HG02571 (cell line): ENCODE measurements around the gene PTAR1.
A peak's percentile ranks its signal among the peaks of the same experiment; 100 is the strongest.
"Not testable (repeated sequence)": the region's sequence is repeated elsewhere in the genome, so short reads cannot be mapped to it uniquely, and the experiment has no call there.

Source experiments
- ATAC-seq: cut with Tn5 transposase; IDR thresholded peaks from one replicate; pipeline ENCODE4 v1.9.1; 2021; ENCODE audit warnings: mild to moderate bottlenecking, moderate library complexity; ENCODE audit not compliant: unreplicated experiment

Gene PTAR1, protein sequence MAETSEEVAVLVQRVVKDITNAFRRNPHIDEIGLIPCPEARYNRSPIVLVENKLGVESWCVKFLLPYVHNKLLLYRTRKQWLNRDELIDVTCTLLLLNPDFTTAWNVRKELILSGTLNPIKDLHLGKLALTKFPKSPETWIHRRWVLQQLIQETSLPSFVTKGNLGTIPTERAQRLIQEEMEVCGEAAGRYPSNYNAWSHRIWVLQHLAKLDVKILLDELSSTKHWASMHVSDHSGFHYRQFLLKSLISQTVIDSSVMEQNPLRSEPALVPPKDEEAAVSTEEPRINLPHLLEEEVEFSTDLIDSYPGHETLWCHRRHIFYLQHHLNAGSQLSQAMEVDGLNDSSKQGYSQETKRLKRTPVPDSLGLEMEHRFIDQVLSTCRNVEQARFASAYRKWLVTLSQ

DNA sequence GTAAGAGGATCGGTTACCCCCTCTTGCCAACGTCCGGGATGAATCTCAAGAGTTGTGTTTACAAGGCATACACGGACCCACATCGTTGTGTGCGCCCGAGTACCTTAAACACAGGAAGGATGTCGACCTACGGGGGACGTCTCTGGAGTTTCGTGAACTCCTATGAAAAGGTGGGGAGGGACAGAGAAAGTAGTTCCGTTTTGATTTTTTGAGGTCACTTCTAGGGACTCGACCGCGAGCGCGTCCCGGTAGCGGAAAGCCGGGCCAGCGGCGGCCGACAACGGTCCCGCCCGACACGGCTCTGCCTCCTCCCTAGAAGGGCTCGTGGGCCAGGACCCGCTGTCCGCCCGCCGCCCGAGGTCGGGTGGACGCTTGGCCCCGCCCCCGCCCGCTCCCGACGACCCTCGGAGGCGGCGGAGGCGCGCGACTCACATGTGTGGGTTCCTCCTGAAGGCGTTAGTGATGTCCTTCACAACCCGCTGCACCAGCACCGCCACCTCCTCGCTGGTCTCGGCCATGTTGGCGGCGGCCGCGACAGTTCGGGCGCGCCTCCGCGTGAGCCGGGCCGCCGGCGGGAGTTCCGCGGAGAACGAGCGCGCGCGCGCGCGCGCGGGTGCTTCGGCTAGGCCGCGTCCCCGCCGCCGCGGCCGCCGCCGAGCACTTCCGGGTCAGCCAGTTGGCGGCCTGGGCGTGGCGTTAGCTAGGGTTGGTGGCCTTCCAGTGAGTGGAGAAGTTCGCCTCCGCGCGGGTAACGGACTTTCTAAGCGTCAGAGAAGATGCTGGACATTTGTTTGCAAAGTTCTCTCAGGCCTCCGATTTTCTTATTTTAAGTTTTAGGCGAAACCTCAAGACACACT lies at the start of gene PTAR1:
PTAR1 (minus strand) TSS at position 591 of the 857 bp plus-strand sequence; CDS start at position 518, 73 bp downstream.
- ATAC-seq: peak; percentile 91

DNA sequence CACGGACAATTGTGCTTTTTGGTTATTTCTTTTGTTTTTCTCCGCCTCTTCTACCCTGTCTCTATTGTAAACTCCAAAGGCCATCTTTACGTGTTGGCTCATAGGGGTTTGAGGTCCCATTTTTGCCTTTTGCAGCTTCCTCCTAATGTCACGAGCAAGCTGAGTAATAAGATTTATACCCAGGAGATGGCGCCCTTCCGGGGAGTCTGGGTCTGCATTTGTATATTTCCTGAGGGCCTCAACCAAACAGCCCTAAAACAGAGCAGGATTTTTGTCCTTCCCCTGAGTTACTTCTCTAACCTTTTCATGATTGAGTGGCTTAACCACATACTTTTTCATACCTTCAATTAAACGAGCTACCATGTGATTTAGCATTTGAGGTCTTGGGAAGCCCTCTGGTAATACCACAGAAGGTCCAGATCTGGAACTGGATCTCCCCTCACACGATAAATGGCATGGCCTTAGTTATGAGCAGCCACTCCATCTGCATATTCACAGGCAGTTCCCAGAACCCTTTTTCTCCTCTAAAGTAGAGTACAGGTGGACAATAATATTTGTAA lies 49.6 kb upstream of the PTAR1 start:
- ATAC-seq: no peak

DNA sequence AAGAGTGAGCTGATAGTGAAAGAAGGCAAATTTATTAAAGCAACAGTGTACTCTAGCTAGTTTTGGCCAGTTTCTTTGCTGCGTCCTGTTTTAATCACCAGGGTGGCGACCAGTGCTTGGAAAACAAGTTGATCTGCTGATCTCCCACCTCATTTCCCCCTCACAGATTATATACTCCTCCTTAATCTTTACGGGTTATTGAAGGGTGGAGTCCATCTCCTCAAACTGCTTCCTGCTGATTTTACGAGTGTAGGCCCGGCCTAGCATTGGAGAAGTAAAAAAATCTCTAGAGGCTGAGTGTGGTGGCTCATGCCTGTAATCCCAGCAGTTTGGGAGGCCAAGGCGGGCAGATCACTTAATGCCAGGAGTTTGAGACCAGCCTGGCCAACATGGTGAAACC lies 46.8 kb upstream of the PTAR1 start:
- no peak for ATAC-seq

DNA sequence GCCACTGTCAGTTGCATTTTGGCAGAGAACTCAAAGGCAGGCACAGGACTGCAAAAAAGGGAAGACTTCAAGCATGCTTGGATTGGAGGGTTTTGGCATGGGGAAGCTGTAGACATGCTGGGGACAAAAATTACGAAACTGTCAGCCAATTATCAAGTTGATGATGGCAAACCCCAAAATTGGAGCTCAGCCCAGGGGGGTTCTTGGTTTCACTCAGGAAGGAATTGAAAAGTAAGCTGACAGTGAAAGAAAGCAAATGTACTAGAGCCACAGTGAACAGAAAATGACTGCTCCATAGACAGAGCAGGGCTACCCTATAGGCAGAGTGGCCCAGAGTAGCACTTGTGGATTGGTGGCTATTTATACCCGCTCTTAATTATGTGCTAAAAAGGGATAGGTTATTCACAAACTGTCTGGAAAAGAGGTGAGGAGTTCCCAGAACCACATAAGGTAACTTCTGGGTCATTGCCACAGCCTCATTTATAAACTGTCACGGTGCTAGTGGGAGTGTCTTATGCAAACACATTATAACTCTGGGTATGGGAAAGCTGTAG lies 46.2 kb upstream of the PTAR1 start:
- no peak for ATAC-seq

- no peak for ATAC-seq
Measured at GRCh38 chr9:69801989-69802388, 42.2 kb upstream of the PTAR1 start.

GRCh38 chr9:69800027-69800426 lies 40.2 kb upstream of the PTAR1 start:
- ATAC-seq: not testable (repeated sequence)

DNA sequence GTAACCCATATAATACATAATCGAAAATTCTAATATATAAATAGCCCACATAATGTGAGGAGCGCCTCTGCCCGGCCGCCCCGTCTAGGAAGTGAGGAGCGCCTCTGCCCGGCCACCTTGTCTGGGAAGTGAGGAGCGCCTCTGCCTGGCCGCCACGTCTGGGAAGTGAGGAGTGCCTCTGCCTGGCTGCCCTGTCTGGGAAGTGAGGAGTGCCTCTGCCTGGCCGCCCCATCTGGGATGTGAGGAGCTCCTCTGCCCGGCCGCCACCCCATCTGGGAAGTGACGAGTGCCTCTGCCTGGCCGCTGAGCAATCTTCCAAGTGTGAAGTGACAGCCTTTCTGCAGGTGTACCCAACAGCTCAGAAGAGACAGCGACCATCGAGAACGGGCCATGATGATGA lies 39.7 kb upstream of the PTAR1 start:
- not testable (repeated sequence) for ATAC-seq

DNA sequence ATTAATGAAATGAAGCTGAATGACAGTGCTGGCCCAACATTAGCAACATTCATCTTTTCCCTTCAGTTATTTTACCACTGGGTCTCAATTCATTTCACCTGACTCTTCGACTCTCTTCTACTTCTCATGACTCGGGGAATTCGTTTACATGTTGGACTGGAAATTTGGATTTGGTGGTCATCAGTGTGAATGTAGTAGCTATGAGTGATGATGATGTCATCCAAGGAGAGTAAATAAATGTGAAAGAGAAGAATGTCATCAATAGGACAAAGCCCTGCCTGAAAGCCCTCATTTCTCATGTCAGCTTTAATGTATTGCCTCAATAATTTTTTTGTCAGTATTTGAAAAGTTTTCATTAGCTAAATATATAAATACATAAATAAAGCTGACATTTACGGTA lies 38.9 kb upstream of the PTAR1 start:
- ATAC-seq: no peak

DNA sequence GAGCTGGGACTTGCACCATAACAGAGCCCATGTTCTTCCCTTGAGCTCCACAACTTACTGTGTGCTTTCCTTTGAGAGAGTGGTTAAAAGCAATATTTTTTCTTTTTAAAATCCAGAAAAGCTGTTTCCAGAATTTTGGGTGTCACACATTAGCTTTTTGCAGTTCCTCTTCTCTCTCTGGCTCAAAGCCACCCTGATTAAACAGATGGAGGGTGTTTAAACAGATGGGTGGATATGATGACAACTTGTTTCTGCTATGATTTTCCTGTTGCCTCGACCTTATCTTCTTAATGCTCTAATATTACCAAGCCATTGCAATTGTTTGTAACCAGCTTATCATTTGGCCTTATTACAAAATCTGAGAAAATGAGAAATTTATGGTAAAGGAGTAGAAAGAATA lies 37.9 kb upstream of the PTAR1 start:
- ATAC-seq: no peak

- no peak for ATAC-seq
Measured at GRCh38 chr9:69794356-69794755, 34.5 kb upstream of the PTAR1 start.

DNA sequence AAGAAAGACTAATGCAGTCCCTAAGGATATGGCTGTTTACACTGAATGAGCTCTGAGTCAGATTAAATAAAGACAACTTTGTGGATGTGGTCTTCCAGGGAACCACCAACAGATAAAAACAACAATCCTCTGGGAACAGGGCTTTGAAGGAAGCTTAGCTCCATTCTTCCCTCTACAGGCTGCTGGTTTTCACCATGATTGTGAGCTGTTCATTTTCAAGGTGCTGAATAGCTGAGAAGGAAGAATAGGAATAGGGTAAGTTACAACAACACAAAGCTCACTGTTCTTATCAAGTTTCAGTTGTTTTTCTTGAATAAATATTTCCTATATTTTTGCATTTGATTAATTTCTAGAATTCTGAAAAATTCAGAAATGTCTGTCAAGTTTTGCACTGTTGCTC lies 25.9 kb upstream of the PTAR1 start:
- no peak for ATAC-seq

GRCh38 chr9:69773258-69773657 lies 13.4 kb upstream of the PTAR1 start:
- ATAC-seq: no peak

GRCh38 chr9:69771775-69772418 lies 12.1 kb upstream of the PTAR1 start:
- ATAC-seq: no peak

DNA sequence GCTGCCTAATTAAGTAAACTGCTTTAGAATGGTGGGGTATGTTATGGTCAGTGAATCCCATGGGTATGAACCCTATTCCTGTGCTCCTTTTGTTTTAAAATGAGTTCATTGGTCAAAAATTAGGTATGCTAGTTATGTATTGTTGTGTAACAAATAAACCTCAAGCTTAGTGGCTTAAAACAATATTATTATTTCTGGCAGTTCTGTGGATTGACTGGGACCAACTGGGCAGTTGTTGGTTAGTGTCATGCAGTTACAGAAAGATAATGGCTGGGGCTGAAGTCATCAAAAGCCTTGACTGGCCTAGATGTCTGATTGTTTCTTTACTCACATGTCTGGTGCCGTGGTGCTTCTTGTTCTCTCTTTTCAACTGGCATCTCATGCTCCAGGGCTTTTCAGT lies 8.9 kb upstream of the PTAR1 start:
- no peak for ATAC-seq

- ATAC-seq: no peak
Measured at GRCh38 chr9:69768101-69768500, 8.3 kb upstream of the PTAR1 start.

DNA sequence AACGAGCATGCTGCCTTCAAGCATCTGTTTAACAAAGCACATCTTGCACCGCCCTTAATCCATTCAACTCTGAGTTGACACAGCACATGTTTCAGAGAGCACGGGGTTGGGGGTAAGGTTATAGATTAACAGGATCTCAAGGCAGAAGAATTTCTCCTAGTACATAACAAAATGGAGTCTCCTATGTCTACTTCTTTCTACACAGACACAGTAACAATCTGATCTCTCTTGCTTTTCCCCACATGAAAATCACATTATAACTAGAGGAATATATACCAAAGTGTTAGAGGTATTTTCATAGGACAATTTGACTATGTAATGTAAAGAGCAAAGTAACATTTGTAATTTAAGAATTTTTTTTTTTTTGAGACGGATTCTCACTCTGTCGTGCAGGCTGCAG lies 4.1 kb upstream of the PTAR1 start:
- ATAC-seq: not testable (repeated sequence)

DNA sequence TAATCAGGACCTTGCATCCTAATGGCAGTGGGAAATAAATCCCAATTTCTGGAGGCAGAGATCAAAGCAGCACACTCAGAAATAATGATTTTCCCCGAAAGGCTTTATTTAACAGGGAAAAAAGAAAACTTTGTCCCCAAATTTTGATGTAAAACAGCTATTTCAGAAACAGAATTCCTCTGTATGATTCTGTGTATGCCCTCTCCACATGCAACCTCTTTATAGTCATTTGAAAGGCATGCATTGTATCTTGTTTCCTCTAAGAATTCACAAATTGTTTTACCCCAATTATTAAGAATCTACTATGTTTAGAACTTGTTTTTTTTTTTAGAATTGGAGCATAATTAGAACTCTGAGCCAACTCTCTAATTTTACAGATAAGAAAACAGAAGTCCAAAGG lies 2.7 kb upstream of the PTAR1 start:
- no peak for ATAC-seq

GRCh38 chr9:69760278-69760610 lies 433 bp upstream of the PTAR1 start:
- no peak for ATAC-seq

- no peak for ATAC-seq
Measured at GRCh38 chr9:69759021-69759420, 790 bp downstream of the PTAR1 start.

- no peak for ATAC-seq
Measured at GRCh38 chr9:69757996-69758675, 1.7 kb downstream of the PTAR1 start.
